ENCODE results near the gene RRAS2. TPM values are rescaled to one million over a fixed set of nuclear protein-coding genes. Genes with fewer than 3 reads are reported as not detected.

Gene RRAS2
- total and polyA plus RNA-seq, 2 donors (not counting 3 experiments of a cell fraction or from before 2014, with no cell fraction given), result 30.1 to 80.5 TPM

- no TSS peak for BruUV-seq (replicated peaks)
- H3K79me2 ChIP-seq (ENCODE audit: control insufficient read depth, insufficient read depth, low read length), result peaks cover 96% of the 10 kb centered on the region
- H3K4me1 ChIP-seq (ENCODE audit: control insufficient read depth, extremely low read depth, insufficient read depth, low read length), result peaks cover 16% of the 10 kb centered on the region
- ChIA-PET POLR2A (no interaction called here), CTCF (interaction anchor here (1.3 to 1.9 kb wide), 5 partner anchors 11 to 116 kb away, joined by 3 to 6 read pairs (median 4); no protein-coding TSS in a partner anchor)
- FAIRE-seq (no peak), DNase-seq (ENCODE audit: low read depth, low spot score) (no peak)
- dilution Hi-C loops (cut with MboI; ENCODE audit: extremely low pct_ligation_motif_present, low sequenced_read_pairs), result no loop called here
- no peak overlapping the region for H3K4me2 ChIP-seq (ENCODE audit: insufficient read depth, low read length)
- H3K4me3 ChIP-seq (replicated peaks in 1 of 3; ENCODE audit: insufficient read depth in 1 of 3, low read depth in 1 of 3, low read length in 3 of 3), result no peak overlapping the region
- no peaks in the 10 kb centered on the region for H3K9me1 ChIP-seq (replicated peaks; ENCODE audit: control insufficient read depth, extremely low read depth, insufficient read depth, low read length)
- no peak overlapping the region for H3K27ac ChIP-seq (ENCODE audit: insufficient read depth, low read depth, low read length)
- H3K9me3 ChIP-seq (replicated peaks; ENCODE audit: control insufficient read depth, insufficient read depth, low read length), result no peaks in the 10 kb centered on the region
- no peaks in the 10 kb centered on the region for H3K36me3 ChIP-seq (ENCODE audit: control insufficient read depth in 2 of 2, extremely low read depth in 1 of 2, insufficient read depth in 2 of 2, low read length in 2 of 2)
- H3K27me3 ChIP-seq (ENCODE audit: control insufficient read depth in 2 of 2, insufficient read depth in 2 of 2, low read length in 2 of 2), result no peaks in the 10 kb centered on the region
- TF ChIP-seq MAX (IDR thresholded peaks at IDR 0.05; ENCODE audit: insufficient read depth, insufficient read length), result no peak
- TF ChIP-seq EZH2 (IDR thresholded peaks at IDR 0.05; ENCODE audit: borderline replicate concordance, low read depth, low read length, severe bottlenecking), result no peak
- TF ChIP-seq GATA2 (IDR thresholded peaks at IDR 0.05; ENCODE audit: insufficient read depth, insufficient read length, low read depth, low read length), result no peak
- no peak for TF ChIP-seq POLR2A (IDR thresholded peaks at IDR 0.05; ENCODE audit: low read depth, low read length)
- TF ChIP-seq POLR2AphosphoS5 (IDR thresholded peaks at IDR 0.05; ENCODE audit: insufficient read depth, low read depth, low read length), result no peak
- no peak for TF ChIP-seq CTCF (IDR thresholded peaks at IDR 0.05; ENCODE audit: extremely low read depth in 1 of 2, insufficient read depth in 1 of 2, low read depth in 1 of 2, low read length in 2 of 2)
- TF ChIP-seq FOS (IDR thresholded peaks at IDR 0.05; ENCODE audit: borderline replicate concordance, insufficient read depth, low read length), result no peak
- TF ChIP-seq MYC (IDR thresholded peaks at IDR 0.05; ENCODE audit: low read depth, low read length), result no peak
- TF ChIP-seq JUN (IDR thresholded peaks at IDR 0.05; ENCODE audit: borderline replicate concordance, insufficient read depth, insufficient read length, low read depth), result no peak
- H4K20me1 ChIP-seq (replicated peaks; ENCODE audit: control insufficient read depth, extremely low read depth, insufficient read depth, low read length), result peaks cover 3% of the 10 kb centered on the region
- H2AFZ ChIP-seq (ENCODE audit: low read depth, low read length), result no peak overlapping the region
- intact Hi-C loops (cut with micrococcal nuclease), result no loop called here
- H3K9ac ChIP-seq (replicated peaks; ENCODE audit: extremely low read depth, insufficient read depth, low read length), result no peak overlapping the region
Observed at GRCh38 chr11:14339356-14339755, 19.6 kb downstream of the RRAS2 start.

Measured in endothelial cell of umbilical vein (primary cell).